Measurements from ENCODE around the gene SH3PXD2A. TPM values are rescaled to one million over a fixed set of nuclear protein-coding genes. Genes with fewer than 3 reads are reported as not detected.
A peak's percentile ranks its signal among the peaks of the same experiment; 100 is the strongest.

Gene SH3PXD2A
- polyA plus RNA-seq, 1 experiment = 50.2 TPM

GRCh38 chr10:103849880-103850571, 5.3 kb downstream of the SH3PXD2A start:
- Histone ChIP-seq H3K27me3 (ENCODE audit: control insufficient read depth, insufficient read depth, low read length) (no peaks in the 10 kb centered on the region), H3K36me3 (ENCODE audit: control insufficient read depth, insufficient read depth, low read length) (no peaks in the 10 kb centered on the region), H3K4me3 (ENCODE audit: low read depth, low read length) (peak overlapping the region; percentile 22)
- no peak for TF ChIP-seq CTCF (IDR thresholded peaks at IDR 0.05; ENCODE audit: insufficient read depth, low read depth, low read length)
- POLR2A ChIA-PET = no interaction called here
- peak; percentile 70 for DNase-seq (ENCODE audit: low read depth)
- CTCF ChIA-PET = interaction anchor here (1.0 to 12.8 kb wide), 4 partner anchors 22 to 139 kb away, joined by 3 to 160 read pairs (median 4); no protein-coding TSS in a partner anchor

- no peak for DNase-seq (ENCODE audit: low read depth)
- POLR2A ChIA-PET = no interaction called here
- TF ChIP-seq CTCF (IDR thresholded peaks at IDR 0.05; ENCODE audit: insufficient read depth, low read depth, low read length) = no peak
- Histone ChIP-seq H3K36me3 (ENCODE audit: control insufficient read depth, insufficient read depth, low read length) (no peaks in the 10 kb centered on the region), H3K27me3 (ENCODE audit: control insufficient read depth, insufficient read depth, low read length) (no peaks in the 10 kb centered on the region), H3K4me3 (ENCODE audit: low read depth, low read length) (no peak overlapping the region)
- CTCF ChIA-PET = interaction anchor here (1.4 to 12.8 kb wide), 5 partner anchors 7 to 138 kb away, joined by 4 to 160 read pairs (median 9); no protein-coding TSS in a partner anchor
These were observed 6.0 kb downstream of the SH3PXD2A start for GRCh38 chr10:103849212-103849877.

GRCh38 chr10:103847909-103848468, 7.4 kb downstream of the SH3PXD2A start:
- POLR2A ChIA-PET = interaction anchor here (0.7 kb wide), 1 partner anchor 138 kb away, joined by 27 read pairs; no protein-coding TSS in a partner anchor
- DNase-seq (ENCODE audit: low read depth) = no peak
- no peaks in the 10 kb centered on the region for H3K36me3 ChIP-seq (ENCODE audit: control insufficient read depth, insufficient read depth, low read length)
- H3K27me3 ChIP-seq (ENCODE audit: control insufficient read depth, insufficient read depth, low read length) = no peaks in the 10 kb centered on the region
- H3K4me3 ChIP-seq (ENCODE audit: low read depth, low read length) = no peak overlapping the region
- TF ChIP-seq CTCF (IDR thresholded peaks at IDR 0.05; ENCODE audit: insufficient read depth, low read depth, low read length) = peak; percentile 34
- CTCF ChIA-PET = interaction anchor here (0.9 to 12.8 kb wide), 12 partner anchors 9 to 137 kb away, joined by 3 to 160 read pairs (median 4); no protein-coding TSS in a partner anchor

- CTCF ChIA-PET = interaction anchor here (0.9 to 12.8 kb wide), 8 partner anchors 9 to 136 kb away, joined by 3 to 160 read pairs (median 6); no protein-coding TSS in a partner anchor
These were observed 8.0 kb downstream of the SH3PXD2A start for GRCh38 chr10:103847346-103847745.

More at GRCh38 chr10:103847346-103847745, 8.0 kb downstream of the SH3PXD2A start:
- H3K27me3 ChIP-seq (ENCODE audit: control insufficient read depth, insufficient read depth, low read length) = no peaks in the 10 kb centered on the region
- no peak overlapping the region for H3K4me3 ChIP-seq (ENCODE audit: low read depth, low read length)
- H3K36me3 ChIP-seq (ENCODE audit: control insufficient read depth, insufficient read depth, low read length) = no peaks in the 10 kb centered on the region
- POLR2A ChIA-PET = no interaction called here
- no peak for TF ChIP-seq CTCF (IDR thresholded peaks at IDR 0.05; ENCODE audit: insufficient read depth, low read depth, low read length)
- DNase-seq (ENCODE audit: low read depth) = no peak

Data from BJ (cell line).